ENCODE data around the gene CTNNA2.

CTNNA2 gene

GRCh38 chr2:80621656-80622055, 1108.8 kb downstream of the CTNNA2 start:
- no peaks in the 10 kb centered on the region for H3K4me1 ChIP-seq (ENCODE audit: control insufficient read depth in 2 of 2, insufficient read depth in 1 of 2, low read depth in 1 of 2, low read length in 2 of 2)
- no CpG with 5 or more reads among the region's 3 CpGs for WGBS, 2 donors (ENCODE audit: extremely low coverage in 2 of 2, insufficient read length in 2 of 2, insufficient replicate concordance in 1 of 2)

GRCh38 chr2:80624062-80624461, 1111.2 kb downstream of the CTNNA2 start:
- Histone ChIP-seq H3K9ac (ENCODE audit: low read depth, low read length, poor library complexity) (no peak overlapping the region), H2AFZ (ENCODE audit: low read length) (no peak overlapping the region), H2AK5ac (ENCODE audit: low read depth, low read length) (no peak overlapping the region), H2BK120ac (ENCODE audit: low read depth, low read length) (no peak overlapping the region), H3K4me3 (ENCODE audit: low read length in 2 of 2) (no peak overlapping the region), H3K4ac (ENCODE audit: low read length) (no peak overlapping the region), H2BK12ac (ENCODE audit: low read length) (no peak overlapping the region), H2BK15ac (ENCODE audit: low read length) (no peak overlapping the region), H3K27me3 (ENCODE audit: control insufficient read depth in 3 of 3, insufficient read depth in 3 of 3, low read depth in 1 of 3, low read length in 3 of 3) (no peaks in the 10 kb centered on the region), H3K14ac (ENCODE audit: low read length) (no peak overlapping the region), H2BK5ac (ENCODE audit: low read length) (no peak overlapping the region), H3K9me3 (replicated peaks in 1 of 2; ENCODE audit: control insufficient read depth in 2 of 2, insufficient read depth in 1 of 2, low read depth in 1 of 2, low read length in 2 of 2) (no peaks in the 10 kb centered on the region), H3K27ac (replicated peaks; ENCODE audit: low read length) (no peak overlapping the region), H3K36me3 (replicated peaks in 1 of 2; ENCODE audit: control insufficient read depth in 2 of 2, insufficient read depth in 2 of 2, low read length in 2 of 2) (no peaks in the 10 kb centered on the region), H4K8ac (ENCODE audit: low read depth, low read length) (no peak overlapping the region), H4K91ac (ENCODE audit: low read depth, low read length, poor library complexity) (no peak overlapping the region), H3K4me1 (ENCODE audit: control insufficient read depth in 2 of 2, insufficient read depth in 1 of 2, low read depth in 1 of 2, low read length in 2 of 2) (no peaks in the 10 kb centered on the region), H3K79me1 (ENCODE audit: low read depth, low read length) (no peaks in the 10 kb centered on the region), H3K18ac (ENCODE audit: low read length) (no peak overlapping the region), H3K4me2 (ENCODE audit: insufficient read depth, low read length, poor library complexity, severe bottlenecking) (no peak overlapping the region), H3K23ac (ENCODE audit: low read depth, low read length, poor library complexity) (no peak overlapping the region)
- DNase-seq (ENCODE audit: low spot score), result no peak
- WGBS, 2 donors (ENCODE audit: extremely low coverage in 2 of 2, insufficient read length in 2 of 2, insufficient replicate concordance in 1 of 2), result no CpG with 5 or more reads among the region's 3 CpGs

More at GRCh38 chr2:80621656-80622055, 1108.8 kb downstream of the CTNNA2 start:
- Histone ChIP-seq H3K9ac (ENCODE audit: low read depth, low read length, poor library complexity) (no peak overlapping the region), H2BK120ac (ENCODE audit: low read depth, low read length) (no peak overlapping the region), H2BK15ac (ENCODE audit: low read length) (no peak overlapping the region), H3K27me3 (ENCODE audit: control insufficient read depth in 3 of 3, insufficient read depth in 3 of 3, low read depth in 1 of 3, low read length in 3 of 3) (no peaks in the 10 kb centered on the region), H2AFZ (ENCODE audit: low read length) (no peak overlapping the region), H4K8ac (ENCODE audit: low read depth, low read length) (no peak overlapping the region), H3K9me3 (replicated peaks in 1 of 2; ENCODE audit: control insufficient read depth in 2 of 2, insufficient read depth in 1 of 2, low read depth in 1 of 2, low read length in 2 of 2) (no peaks in the 10 kb centered on the region), H2AK5ac (ENCODE audit: low read depth, low read length) (no peak overlapping the region), H3K4ac (ENCODE audit: low read length) (no peak overlapping the region), H2BK5ac (ENCODE audit: low read length) (no peak overlapping the region), H3K79me1 (ENCODE audit: low read depth, low read length) (no peaks in the 10 kb centered on the region), H3K36me3 (replicated peaks in 1 of 2; ENCODE audit: control insufficient read depth in 2 of 2, insufficient read depth in 2 of 2, low read length in 2 of 2) (no peaks in the 10 kb centered on the region), H3K14ac (ENCODE audit: low read length) (no peak overlapping the region), H3K4me3 (ENCODE audit: low read length in 2 of 2) (no peak overlapping the region), H2BK12ac (ENCODE audit: low read length) (no peak overlapping the region), H3K18ac (ENCODE audit: low read length) (no peak overlapping the region), H3K27ac (replicated peaks; ENCODE audit: low read length) (no peak overlapping the region), H4K91ac (ENCODE audit: low read depth, low read length, poor library complexity) (no peak overlapping the region), H3K4me2 (ENCODE audit: insufficient read depth, low read length, poor library complexity, severe bottlenecking) (no peak overlapping the region), H3K23ac (ENCODE audit: low read depth, low read length, poor library complexity) (no peak overlapping the region)
- no peak for DNase-seq (ENCODE audit: low spot score)

DNA sequence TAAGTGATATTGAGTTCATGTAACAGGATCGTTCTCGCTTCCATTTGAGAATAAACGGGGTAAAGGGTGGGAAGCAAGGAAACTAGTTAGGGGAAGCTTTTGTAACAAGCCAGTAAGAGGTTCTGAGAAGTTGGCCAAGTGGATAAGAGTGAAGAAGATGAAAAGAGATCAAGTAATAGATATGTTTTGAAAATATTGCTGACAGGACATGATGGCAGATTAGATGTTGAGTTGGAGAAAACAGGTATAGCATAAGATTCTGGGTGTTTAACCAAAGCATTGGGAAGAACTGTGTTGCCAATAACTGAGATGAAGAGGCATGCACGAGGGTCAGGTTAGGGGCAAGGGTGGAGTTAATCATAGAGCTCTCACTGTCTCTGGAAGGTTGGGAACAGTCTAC, 1121.7 kb downstream of the CTNNA2 start:
- Histone ChIP-seq H3K9ac (ENCODE audit: low read depth, low read length, poor library complexity) (no peak overlapping the region), H4K91ac (ENCODE audit: low read depth, low read length, poor library complexity) (no peak overlapping the region), H2BK15ac (ENCODE audit: low read length) (no peak overlapping the region), H2BK5ac (ENCODE audit: low read length) (no peak overlapping the region), H3K4me2 (ENCODE audit: insufficient read depth, low read length, poor library complexity, severe bottlenecking) (no peak overlapping the region), H3K36me3 (replicated peaks in 1 of 2; ENCODE audit: control insufficient read depth in 2 of 2, insufficient read depth in 2 of 2, low read length in 2 of 2) (no peaks in the 10 kb centered on the region), H3K4me3 (ENCODE audit: low read length in 2 of 2) (no peak overlapping the region), H3K18ac (ENCODE audit: low read length) (no peak overlapping the region), H3K23ac (ENCODE audit: low read depth, low read length, poor library complexity) (no peak overlapping the region), H3K27me3 (ENCODE audit: control insufficient read depth in 3 of 3, insufficient read depth in 3 of 3, low read depth in 1 of 3, low read length in 3 of 3) (no peaks in the 10 kb centered on the region), H3K79me1 (ENCODE audit: low read depth, low read length) (no peaks in the 10 kb centered on the region), H3K27ac (replicated peaks; ENCODE audit: low read length) (no peak overlapping the region), H2AFZ (ENCODE audit: low read length) (no peak overlapping the region), H4K8ac (ENCODE audit: low read depth, low read length) (no peak overlapping the region), H2BK120ac (ENCODE audit: low read depth, low read length) (no peak overlapping the region), H3K9me3 (replicated peaks in 1 of 2; ENCODE audit: control insufficient read depth in 2 of 2, insufficient read depth in 1 of 2, low read depth in 1 of 2, low read length in 2 of 2) (no peaks in the 10 kb centered on the region), H2BK12ac (ENCODE audit: low read length) (no peak overlapping the region), H3K4ac (ENCODE audit: low read length) (no peak overlapping the region), H3K4me1 (ENCODE audit: control insufficient read depth in 2 of 2, insufficient read depth in 1 of 2, low read depth in 1 of 2, low read length in 2 of 2) (no peaks in the 10 kb centered on the region), H2AK5ac (ENCODE audit: low read depth, low read length) (no peak overlapping the region), H3K14ac (ENCODE audit: low read length) (no peak overlapping the region)
- no peak for DNase-seq (ENCODE audit: low spot score)
- WGBS, 2 donors (ENCODE audit: extremely low coverage in 2 of 2, insufficient read length in 2 of 2, insufficient replicate concordance in 1 of 2), result no CpG with 5 or more reads among the region's 4 CpGs

DNA sequence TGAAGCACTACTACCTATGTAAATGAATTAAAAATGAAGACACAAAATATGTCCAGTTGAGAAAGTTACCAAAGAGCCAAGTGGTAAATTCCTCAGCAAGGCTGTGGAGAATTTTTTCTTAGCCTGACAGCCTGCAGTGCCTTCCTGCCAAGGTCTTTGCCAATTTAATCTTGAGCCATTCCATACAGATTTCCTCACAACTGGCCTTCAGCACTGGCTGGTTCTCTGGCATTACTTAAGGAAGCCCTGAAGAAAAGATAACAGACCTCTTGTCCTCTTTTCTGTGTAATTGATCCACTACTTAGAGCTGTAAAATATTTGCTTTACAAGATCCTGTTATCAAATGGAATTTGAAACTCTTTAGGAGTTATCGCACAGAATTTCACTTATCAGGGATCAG, 1125.9 kb downstream of the CTNNA2 start:
- H4K91ac ChIP-seq (ENCODE audit: low read depth, low read length, poor library complexity), result no peak overlapping the region
- H3K4ac ChIP-seq (ENCODE audit: low read length), result no peak overlapping the region
- no peak overlapping the region for H2BK15ac ChIP-seq (ENCODE audit: low read length)
- no CpG with 5 or more reads among the region's 1 CpG for WGBS, 2 donors (ENCODE audit: extremely low coverage in 2 of 2, insufficient read length in 2 of 2, insufficient replicate concordance in 1 of 2)
- no peak for DNase-seq (ENCODE audit: low spot score)
- no peak overlapping the region for H4K8ac ChIP-seq (ENCODE audit: low read depth, low read length)
- H3K4me3 ChIP-seq (ENCODE audit: low read length in 2 of 2), result no peak overlapping the region
- no peaks in the 10 kb centered on the region for H3K27me3 ChIP-seq (ENCODE audit: control insufficient read depth in 3 of 3, insufficient read depth in 3 of 3, low read depth in 1 of 3, low read length in 3 of 3)
- no peak overlapping the region for H2AK5ac ChIP-seq (ENCODE audit: low read depth, low read length)
- no peak overlapping the region for H2AFZ ChIP-seq (ENCODE audit: low read length)
- H3K79me1 ChIP-seq (ENCODE audit: low read depth, low read length), result no peaks in the 10 kb centered on the region
- H3K9ac ChIP-seq (ENCODE audit: low read depth, low read length, poor library complexity), result no peak overlapping the region
- no peak overlapping the region for H2BK120ac ChIP-seq (ENCODE audit: low read depth, low read length)
- H3K36me3 ChIP-seq (replicated peaks in 1 of 2; ENCODE audit: control insufficient read depth in 2 of 2, insufficient read depth in 2 of 2, low read length in 2 of 2), result no peaks in the 10 kb centered on the region
- no peaks in the 10 kb centered on the region for H3K4me1 ChIP-seq (ENCODE audit: control insufficient read depth in 2 of 2, insufficient read depth in 1 of 2, low read depth in 1 of 2, low read length in 2 of 2)
- no peak overlapping the region for H3K14ac ChIP-seq (ENCODE audit: low read length)
- no peaks in the 10 kb centered on the region for H3K9me3 ChIP-seq (replicated peaks in 1 of 2; ENCODE audit: control insufficient read depth in 2 of 2, insufficient read depth in 1 of 2, low read depth in 1 of 2, low read length in 2 of 2)
- H2BK5ac ChIP-seq (ENCODE audit: low read length), result no peak overlapping the region
- no peak overlapping the region for H2BK12ac ChIP-seq (ENCODE audit: low read length)
- H3K4me2 ChIP-seq (ENCODE audit: insufficient read depth, low read length, poor library complexity, severe bottlenecking), result no peak overlapping the region
- H3K23ac ChIP-seq (ENCODE audit: low read depth, low read length, poor library complexity), result no peak overlapping the region
- no peak overlapping the region for H3K27ac ChIP-seq (replicated peaks; ENCODE audit: low read length)
- no peak overlapping the region for H3K18ac ChIP-seq (ENCODE audit: low read length)
